ENCODE measurements around the gene RBMX2. TPM values are rescaled to one million over a fixed set of nuclear protein-coding genes. Genes with fewer than 3 reads are reported as not detected.
A peak's percentile ranks its signal among the peaks of the same experiment; 100 is the strongest.

Gene RBMX2
- total and polyA plus RNA-seq, 2 of the 13 experiments (the other 11 are each of a cell fraction or from before 2014, with no cell fraction given) = 13.9 to 24.4 TPM

GRCh38 chrX:130393451-130394074 is 8.2 kb upstream of the RBMX2 start:
- no peaks in the 10 kb centered on the region for H3K36me3 ChIP-seq (replicated peaks in 1 of 2; ENCODE audit: control insufficient read depth in 1 of 2, insufficient read depth in 2 of 2, low read length in 2 of 2)
- H3K27me3 ChIP-seq (ENCODE audit: control insufficient read depth in 1 of 2, insufficient read depth in 2 of 2, low read length in 2 of 2) = peaks cover 0 to 7% of the 10 kb centered on the region in 2 experiments; a peak in 1 of 5 replicates
- ChIA-PET POLR2A (no interaction called here), CTCF (ENCODE audit: low intra/inter-chr PET ratio, low total read pairs) (interaction anchor here (1.5 kb wide), 1 partner anchor 523 kb away, joined by 6 read pairs; no protein-coding TSS in a partner anchor)
- in situ Hi-C loops (cut with HindIII; ENCODE audit: extremely low pct_ligation_motif_present, low pct_unique_long_range_greater_than_20kb) (loop anchor here (10.0 kb wide), 1 partner anchor 521 kb away; no protein-coding TSS in a partner anchor), intact Hi-C loops (cut with micrococcal nuclease; ENCODE audit: unreplicated experiment) (loop anchor here (1.0 kb wide), 1 partner anchor 524 kb away; no protein-coding TSS in a partner anchor)
- BruUV-seq (replicated peaks) = no TSS peak
- H3K9me3 ChIP-seq (ENCODE audit: low read length) = no peaks in the 10 kb centered on the region
- no peak overlapping the region for H3K9ac ChIP-seq (ENCODE audit: insufficient read depth, low read depth, low read length)
- H3K4me1 ChIP-seq (ENCODE audit: insufficient read depth, low read length) = no peaks in the 10 kb centered on the region
- no peak overlapping the region for H3K27ac ChIP-seq (ENCODE audit: extremely low read length, insufficient read depth, low read length)
- no peak overlapping the region for H3K4me2 ChIP-seq (ENCODE audit: low read depth, low read length)
- TF ChIP-seq STAG1 (CRISPR knock-in tag; IDR thresholded peaks at IDR 0.05) (peak; percentile 75), RAD21 (CRISPR knock-in tag; IDR thresholded peaks at IDR 0.05) (0 out of 2 replicates have a peak, but pooled peaks have one; percentile 12), SP4 (CRISPR knock-in tag; IDR thresholded peaks at IDR 0.05) (no peak), ZNF160 (CRISPR knock-in tag; IDR thresholded peaks at IDR 0.05) (no peak), CTCF (CRISPR knock-in tag; IDR thresholded peaks at IDR 0.05) (peak; percentile 75), ZNF264 (CRISPR knock-in tag; IDR thresholded peaks at IDR 0.05) (no peak), SMC3 (IDR thresholded peaks at IDR 0.05; ENCODE audit: low read length) (peak; percentile 77), ZNF615 (CRISPR knock-in tag; IDR thresholded peaks at IDR 0.05; ENCODE audit: borderline replicate concordance) (no peak)
- ATAC-seq = peak; percentile 78
- no peaks in the 10 kb centered on the region for H4K20me1 ChIP-seq (ENCODE audit: insufficient read depth, low read length)
- peak; percentile 12 for DNase-seq (ENCODE audit: low spot score)
- H3K79me2 ChIP-seq (ENCODE audit: insufficient read depth, low read length) = no peaks in the 10 kb centered on the region
- 17% methylated on average over 5 of the region's 5 CpGs for WGBS (ENCODE audit: low lambda C conversion rate)
- H2AFZ ChIP-seq (ENCODE audit: low read length) = no peak overlapping the region
- FAIRE-seq = peak; percentile 55
- H3K4me3 ChIP-seq (replicated peaks in 1 of 3; ENCODE audit: insufficient read depth in 1 of 3, low read depth in 2 of 3, low read length in 3 of 3) = no peak overlapping the region
